HG03521 (cell line): ENCODE measurements around the gene SH3BGRL2.

Experiments
- ATAC-seq: cut with Tn5 transposase; IDR thresholded peaks from one replicate; pipeline ENCODE4 v1.9.1; 2021; ENCODE audit warnings: mild to moderate bottlenecking, moderate library complexity; ENCODE audit not compliant: unreplicated experiment

Gene SH3BGRL2

DNA sequence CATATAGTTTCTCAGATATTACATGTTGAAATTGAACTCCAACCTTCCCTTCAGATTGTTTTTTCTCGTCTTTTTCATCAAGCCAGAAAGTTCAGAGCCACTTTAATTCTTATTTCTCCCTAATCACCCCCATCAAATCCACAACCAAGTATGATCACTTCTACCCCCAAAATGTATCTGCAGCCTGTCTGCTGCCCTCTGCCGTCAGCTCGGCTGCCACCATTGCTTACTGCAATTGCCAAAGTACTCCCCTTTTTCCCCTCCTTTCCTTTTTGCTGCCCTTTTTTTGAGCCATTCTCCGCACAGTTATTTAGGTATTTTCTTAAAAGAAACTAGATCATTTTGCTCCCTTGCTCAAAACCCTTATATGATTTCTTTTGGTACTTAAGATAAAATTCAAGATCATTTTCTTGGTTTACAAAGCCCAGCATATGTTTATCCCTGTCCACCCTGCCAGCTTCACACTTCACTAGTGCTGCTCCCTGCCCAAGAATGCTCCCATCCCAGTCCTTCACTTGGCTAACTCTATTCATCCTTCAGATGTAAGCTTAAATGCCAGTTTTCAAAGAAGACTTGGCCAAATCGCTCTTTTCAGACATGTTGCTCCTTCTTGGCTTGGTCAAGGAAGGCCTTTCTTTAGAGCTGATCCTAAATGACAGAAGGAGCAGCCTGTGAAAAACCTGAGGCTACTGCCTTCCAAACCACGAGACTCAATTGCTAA, 63.7 kb downstream of the SH3BGRL2 start:
- no peak for ATAC-seq

DNA sequence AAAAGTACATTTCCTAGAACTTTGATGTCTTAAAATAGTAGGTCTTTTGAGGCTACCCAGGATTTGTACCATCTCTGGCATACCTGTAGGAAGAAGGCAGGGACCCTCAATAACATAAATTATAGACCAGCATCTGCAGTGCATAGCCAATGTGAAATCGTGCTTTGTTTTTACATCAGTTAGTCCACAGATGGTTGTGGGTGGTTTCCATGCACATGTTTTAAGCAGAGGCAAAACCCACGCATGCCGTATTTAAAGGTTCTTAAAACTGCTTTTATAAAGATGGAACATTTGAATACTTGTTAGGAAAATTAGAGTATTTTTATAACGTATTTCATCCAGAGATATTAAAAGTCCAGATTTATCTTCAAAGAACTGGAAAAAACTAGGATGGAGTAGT, 66.3 kb downstream of the SH3BGRL2 start:
- ATAC-seq: no peak

DNA sequence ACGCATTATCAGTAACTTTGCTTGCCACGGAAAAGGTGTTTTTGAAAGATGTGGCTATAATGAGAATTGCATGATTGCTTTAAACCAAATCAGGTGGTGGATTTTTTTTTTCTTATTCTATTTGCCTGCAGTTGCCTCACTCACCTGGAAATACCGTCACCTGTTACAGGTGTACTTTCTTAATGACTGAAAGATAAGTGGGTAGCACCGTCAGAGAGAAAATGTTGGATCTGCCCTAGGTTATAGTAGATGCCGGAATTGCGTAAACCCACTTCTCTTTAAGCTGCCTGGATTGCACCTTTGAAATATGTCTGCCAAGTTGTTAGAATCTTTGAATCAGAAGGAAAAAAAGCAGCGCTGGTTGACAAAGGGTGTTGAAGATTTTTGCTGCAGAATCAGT, 68.5 kb downstream of the SH3BGRL2 start:
- ATAC-seq: no peak

DNA sequence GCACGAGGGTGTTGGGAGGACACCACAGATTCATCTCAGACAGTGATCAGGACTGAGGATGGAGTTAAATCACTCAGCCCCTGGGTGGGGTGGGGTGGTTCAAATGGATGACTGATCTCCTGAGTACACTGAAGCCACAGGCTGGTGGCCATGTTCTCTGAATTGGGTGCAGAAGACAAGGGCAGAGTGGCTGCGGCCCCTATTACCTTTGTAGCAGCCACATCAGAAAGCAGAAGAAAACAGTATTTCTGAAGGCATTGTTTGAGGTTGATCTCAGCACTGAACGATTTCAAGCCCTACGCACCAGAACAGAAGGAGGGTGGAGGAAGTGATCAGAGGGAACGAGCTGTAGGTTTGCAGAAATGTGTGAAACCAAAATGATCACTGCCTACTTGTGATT, 71.6 kb downstream of the SH3BGRL2 start:
- ATAC-seq: no peak

DNA sequence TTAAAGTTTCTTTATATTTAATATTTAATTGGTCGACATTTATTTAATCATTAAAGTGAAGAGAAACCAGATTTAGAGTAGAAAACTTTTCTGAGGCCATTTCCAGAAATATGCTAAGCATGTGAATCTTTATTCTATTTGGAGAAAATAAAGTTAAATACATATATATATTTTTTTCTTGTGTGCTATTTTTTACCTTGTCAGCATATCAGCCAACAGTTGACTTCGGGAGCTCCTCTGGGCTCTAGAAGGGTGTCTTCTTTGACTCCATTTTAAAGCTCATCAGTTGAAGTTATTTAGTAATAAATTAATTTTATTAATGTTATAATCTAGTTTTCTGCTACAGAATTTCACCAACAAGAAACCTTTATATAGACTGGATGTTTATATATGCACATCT, 73.1 kb downstream of the SH3BGRL2 start:
- no peak for ATAC-seq

DNA sequence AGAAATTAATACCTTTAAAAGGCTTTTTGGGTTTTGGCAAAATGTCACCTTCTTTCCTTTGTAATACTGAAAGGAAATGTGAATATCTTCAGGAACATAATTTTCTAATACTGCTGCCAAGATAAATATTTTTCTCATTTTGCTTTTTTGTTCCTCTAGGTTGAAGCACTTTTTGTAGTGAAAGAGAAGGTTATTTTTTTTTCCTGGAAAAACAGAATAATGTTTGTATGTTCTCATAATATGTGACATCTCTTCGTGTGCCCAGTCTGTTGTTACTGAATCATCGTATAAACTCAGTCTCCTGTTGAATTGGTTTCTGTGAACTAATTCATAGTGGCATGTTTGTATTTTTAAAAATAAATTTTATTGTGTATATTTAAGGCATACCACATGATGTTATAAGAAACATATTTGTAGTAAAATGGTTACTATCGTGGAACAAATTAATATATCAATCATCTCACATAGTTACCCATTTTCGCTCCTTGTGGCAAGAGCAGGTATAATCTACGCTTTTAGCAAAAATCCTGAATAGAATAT, 74.4 kb downstream of the SH3BGRL2 start:
- ATAC-seq: no peak

DNA sequence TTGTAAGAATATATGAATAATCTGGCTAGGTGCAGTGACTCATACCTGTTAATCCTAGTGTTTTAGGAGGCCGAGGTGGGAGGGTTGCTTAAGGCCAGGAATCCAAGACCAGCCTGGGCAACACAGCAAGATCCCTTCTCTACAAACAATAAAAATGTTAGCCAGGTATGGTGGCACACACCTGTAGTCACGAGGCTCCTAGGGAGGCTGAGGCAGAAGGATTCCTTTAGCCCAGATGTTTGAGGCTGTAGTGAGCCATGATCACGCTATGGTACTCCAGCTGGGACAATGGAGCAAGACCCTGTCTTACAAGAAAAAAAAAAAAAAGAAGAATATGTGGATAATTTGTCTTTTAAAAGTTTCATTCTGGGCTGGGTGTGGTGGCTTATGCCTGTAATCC, 75.4 kb downstream of the SH3BGRL2 start:
- no peak for ATAC-seq

DNA sequence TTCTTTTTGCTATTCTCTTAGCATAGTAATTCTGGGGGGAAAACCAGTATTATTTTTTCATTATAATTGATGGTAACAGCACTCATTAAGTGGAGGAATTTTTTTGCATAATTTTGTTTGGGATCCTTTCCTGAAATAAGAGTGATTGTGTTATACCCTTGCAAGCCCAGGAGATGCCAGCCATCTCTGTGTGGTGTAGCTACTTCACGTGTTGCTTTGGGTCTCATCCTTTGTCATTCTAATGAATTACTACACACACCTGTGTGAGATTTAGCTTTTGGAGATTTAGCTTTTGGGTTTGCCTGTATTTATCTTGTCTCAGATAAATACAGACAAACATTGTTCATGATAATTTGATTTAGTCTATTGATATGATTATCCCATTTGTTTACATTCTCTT, 76.5 kb downstream of the SH3BGRL2 start:
- ATAC-seq: no peak

DNA sequence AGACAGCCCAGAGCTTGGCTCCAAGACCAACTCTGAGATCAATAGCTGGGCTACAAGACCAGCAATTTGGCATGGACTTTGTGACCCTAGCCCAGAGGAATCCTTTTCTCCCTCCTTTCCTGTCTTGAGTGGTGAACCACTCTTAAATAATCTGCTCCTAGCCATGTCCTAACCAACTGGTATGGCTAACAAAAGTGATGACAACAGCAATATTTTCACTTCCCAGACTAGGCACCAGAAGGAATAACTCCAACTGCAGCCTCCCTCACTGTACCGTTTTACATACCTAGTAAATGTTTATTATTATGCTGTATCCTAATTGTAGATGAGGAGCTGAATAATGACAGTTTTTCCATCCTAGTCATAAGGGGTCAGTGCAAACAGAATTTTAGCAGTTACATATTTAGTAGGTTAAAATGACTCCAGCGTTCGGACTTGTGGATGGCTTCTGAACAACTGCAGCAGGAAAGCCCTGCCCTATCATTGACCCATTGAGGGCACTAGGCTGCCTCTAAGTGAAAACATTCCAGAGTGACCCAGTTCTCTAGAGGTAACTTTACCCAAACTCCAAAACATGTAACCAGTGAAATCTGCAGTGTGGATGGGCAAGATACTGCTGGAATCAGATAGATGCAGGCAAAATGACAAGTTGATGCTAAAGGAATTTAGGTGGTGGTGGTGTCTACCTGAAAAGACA, 77.1 kb downstream of the SH3BGRL2 start:
- ATAC-seq: no peak

DNA sequence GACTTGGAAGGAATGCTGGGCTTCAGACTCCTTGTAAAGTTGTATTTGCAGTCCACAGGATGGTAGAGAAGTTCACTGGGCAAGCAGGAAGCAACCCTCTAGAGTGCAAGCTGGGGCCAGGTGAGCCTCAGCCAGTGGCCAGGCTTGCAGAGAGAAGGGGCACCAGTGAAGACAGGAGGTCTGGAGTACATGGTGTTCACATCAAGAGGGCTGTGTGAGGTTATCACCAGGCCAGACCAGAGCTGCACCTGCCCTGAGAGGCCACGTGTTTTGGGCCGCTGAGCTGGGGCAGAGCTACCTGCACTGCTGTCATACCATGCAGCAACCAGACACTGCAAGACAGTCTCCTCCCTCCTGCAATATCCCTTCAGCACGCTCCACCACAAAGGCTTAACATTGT, 79.0 kb downstream of the SH3BGRL2 start:
- no peak for ATAC-seq

DNA sequence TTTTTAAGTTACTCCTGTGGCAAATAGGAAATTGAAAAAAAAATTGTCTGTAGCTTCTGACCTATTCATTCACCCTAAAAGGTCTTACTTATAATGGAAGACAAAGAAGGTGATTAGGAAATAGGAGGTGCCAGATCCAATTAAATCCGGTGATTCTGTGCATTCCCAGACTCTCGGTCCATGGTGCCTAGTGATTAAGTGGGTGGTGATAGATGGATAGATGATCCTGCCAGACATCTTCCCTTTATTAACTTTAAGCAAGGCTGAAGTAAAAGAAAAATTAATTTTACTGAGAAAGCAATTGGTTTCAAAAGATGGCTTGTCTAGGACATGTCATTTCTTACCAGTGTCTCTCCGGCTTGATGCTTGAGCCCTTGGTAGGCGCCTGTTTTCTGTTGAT, 80.0 kb downstream of the SH3BGRL2 start:
- ATAC-seq: no peak

DNA sequence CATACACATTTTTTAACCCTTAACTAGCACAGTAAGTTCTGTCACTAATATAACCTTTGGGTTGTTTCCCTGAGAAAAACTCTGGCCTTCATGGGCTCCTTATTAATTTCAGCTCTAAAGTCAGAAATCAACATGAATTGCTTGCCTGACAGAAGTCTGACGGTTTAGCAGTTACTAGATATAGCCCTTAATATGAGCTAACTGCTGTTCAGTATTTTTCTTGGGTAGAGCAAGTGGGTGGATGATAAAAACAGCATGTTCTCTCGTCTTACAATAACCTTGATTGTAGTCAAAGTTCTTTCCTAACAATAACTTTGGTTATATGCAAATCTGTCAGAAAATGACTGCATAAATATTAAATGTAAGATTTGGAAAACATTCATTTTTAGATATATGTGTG, 81.0 kb downstream of the SH3BGRL2 start:
- ATAC-seq: no peak

DNA sequence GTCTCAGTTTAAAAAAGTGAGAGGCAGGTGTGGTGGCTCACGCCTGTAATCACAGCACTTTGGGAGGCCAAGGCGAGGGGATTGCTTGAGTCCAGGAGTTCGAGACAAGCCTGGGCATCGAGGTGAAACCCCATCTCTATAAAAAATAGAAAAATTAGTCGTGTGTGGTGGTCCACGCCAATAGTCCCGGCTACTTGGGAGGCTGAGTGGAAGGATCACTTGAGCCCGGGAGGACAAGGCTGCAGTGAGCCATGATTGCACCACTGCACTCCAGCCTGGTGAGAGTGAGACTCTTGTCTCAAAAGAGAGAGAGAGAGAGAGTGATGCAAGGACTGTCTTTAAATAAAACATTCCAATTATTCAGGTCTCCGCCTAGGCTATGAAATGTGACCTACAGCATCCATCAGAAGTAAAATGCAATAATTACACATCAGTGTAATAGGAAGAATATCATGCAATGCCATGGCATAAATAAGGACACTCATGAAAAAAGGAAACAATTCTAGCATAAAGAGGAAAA, 81.5 kb downstream of the SH3BGRL2 start:
- no peak for ATAC-seq

DNA sequence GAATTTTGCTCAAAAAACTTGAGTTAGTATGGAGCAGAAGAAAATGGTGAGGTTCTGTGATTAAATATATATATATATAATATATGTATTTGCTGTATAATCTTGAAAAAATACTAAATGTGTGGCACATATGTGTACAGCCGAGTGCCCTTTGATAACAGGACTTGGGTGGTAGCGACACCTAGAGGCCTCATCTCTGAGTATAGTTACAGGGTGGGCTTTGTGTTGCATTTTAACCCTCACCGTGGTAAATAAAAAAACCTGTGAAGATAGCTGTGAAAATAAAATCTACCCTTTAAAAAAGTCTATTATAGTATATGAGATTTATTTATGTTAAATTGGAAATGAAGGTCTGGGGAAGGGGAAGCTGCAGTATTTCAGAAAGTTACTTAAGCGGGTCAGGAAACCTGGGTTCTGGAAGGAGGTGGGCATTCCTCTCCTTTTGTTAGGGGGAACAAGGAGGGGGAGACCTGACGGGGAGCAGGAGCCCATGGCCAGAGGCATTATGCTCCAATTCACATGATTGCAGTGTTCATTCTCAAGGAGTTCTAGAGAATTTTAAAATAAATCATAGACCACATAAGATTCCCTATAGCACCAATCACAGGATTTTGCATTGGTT, 82.7 kb downstream of the SH3BGRL2 start:
- ATAC-seq: no peak

DNA sequence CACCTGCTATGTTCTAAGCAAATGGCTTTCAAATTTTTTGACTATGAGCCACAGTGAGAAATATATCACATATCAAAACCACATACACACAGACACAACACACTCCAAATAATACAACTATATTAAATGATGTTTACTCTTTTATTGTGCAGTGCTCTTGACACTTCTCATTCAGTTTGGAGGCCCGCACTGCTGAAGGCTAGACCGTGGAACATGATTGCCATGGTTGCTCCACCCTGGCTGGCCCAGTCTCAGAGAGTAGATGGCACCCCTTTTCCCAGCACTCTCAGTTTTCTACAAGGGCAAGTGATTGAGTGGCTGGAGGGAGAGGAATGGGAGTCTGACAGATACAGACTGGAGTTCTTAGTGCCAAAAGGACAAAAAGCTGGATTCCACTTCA, 86.9 kb downstream of the SH3BGRL2 start:
- no peak for ATAC-seq

DNA sequence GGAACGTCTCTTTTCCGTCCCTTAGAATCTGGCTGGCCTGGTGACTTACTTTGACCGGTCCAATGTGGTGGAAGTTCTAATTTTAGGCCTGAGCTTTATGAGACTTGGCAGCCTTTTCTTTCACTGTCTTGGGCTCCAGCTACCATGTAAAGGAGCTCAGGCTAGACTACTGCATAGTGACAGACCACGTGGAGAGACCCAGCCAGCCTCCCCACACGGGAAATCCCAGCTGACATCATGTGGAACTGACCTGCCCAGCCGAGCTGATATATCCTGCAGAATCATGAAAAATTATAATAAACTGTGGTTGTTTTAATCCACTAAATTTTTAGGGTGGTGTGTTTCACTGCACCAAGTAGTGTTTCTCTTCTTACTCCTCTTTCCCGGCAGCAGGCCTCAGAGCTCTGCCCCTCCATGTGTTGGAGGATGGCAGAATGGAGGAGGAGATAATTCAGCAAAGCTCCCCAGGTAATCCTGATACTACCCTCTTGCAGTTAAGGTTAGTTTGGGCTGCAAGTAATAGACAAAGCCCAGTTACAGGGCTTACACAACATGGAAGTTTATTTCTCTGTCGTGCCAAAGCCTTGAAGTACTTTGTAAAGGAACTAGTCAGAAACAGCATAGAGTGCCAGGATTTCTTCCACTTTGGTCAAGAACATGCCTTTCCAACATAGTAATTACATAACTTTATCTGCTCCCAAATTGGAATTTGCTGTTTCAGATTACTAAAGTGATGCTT, 87.5 kb downstream of the SH3BGRL2 start:
- ATAC-seq: no peak

DNA sequence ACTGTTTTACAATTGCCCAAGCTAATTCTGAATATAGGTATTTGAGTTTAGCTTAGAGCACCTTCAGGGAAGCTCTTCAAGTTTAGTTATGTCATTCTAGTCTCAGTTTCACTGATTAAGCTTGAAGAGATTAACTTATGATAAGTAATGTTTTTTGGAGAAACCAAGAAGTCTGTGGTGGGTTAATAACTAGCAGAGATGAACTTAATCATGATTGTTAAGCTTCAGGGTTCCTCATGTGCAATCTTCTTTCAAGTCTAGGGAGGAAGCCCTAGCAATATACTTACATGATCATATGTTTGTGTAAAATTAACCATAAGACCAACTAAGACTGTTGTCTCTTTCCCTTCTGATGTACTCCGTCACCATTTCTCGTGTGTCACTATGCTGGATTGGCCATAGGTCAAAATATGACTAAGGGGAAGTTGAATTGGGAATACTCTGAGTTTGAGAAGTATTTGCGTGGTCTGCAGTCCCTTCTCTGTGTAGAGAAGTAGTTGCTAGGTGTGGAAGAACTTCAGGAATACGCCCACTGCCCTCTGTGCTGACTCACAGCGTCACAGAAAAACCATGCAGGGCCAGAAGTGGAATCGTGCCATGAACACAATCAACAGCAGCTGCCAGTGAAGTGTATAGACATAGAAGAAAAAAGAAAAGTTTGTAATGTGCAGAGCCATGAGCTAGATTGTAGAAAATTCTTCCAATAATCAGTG, 88.3 kb downstream of the SH3BGRL2 start:
- ATAC-seq: no peak

DNA sequence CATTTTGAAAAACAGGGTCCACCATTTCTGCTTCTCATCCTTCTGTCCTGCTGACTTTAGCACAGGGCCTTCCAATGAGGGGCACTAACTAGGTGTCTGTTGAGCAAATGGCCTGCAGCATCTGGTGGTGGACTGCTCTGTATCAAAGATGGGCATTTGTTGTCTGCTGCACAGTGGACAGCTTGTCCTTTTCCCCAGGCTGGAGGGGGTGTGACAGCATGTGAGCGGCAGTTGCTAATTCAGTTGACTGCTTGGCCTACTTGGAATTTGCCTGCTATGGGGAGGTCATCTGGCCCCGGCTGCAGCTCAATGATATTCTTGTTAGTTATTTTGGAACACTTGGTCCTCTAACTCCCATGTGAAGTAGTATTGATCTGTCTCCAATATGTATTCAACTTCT, 93.7 kb downstream of the SH3BGRL2 start:
- ATAC-seq: no peak

DNA sequence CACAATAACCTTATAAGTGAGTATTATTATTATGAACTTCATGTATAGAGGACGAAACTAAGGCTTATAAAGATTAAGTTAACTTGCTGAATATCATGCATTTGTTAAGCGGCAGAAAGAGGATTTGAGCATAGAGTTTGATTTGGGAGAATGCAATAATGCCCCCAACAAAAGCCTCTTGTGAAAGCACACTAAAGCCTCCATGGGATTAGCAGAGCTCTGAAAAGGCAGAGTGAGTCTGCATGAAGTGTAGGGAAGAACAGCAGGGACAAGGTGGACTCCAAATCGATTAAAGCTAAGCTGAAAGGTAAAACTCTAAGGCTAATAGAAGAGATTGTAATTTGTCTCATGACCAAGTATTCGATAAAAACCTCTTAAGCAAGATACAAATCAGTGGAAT, 100.3 kb downstream of the SH3BGRL2 start:
- no peak for ATAC-seq

DNA sequence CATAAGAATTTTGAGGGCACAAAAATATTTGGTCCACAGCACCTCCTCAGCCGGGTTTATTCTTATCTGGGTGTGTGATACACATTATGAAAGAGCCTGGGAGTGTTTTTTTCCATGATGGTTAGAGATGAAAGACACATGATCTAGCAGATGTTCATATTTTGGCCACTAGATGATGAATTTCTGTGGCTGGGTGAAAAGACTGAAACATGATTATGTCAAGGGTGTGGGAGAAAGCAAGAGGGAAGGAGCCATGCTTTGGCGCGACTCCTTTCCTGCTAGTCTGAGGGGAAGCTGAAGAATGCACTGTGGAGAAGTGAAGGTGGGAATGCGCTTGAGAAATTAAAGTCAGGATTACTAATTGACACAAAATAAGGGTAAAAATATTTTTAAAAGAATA, 102.3 kb downstream of the SH3BGRL2 start:
- ATAC-seq: no peak

DNA sequence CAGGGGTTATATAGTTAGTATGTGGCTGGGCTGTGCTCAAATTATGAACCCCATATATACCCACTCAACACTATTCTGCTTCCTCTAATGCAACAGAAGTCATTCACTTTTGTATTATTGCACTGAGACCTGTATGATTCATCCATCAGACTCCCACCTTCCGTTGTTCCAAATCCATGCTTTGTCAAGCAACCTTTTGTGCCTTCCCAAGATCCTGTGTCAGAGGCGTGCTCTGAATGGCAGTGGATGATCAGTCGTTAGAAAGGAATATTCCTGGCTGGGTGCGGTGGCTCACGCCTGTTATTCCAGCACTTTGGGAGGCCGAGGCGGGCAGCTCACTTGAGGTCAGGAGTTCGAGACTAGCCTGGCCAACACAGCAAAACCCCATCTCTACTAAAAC, 103.2 kb downstream of the SH3BGRL2 start:
- ATAC-seq: no peak
